Measurements from ENCODE around the gene SLC39A8. TPM values are rescaled to one million over a fixed set of nuclear protein-coding genes. Genes with fewer than 3 reads are reported as not detected.

Gene SLC39A8
- total RNA-seq, 1 experiment from 2014 or later: 13.2 TPM

DNA sequence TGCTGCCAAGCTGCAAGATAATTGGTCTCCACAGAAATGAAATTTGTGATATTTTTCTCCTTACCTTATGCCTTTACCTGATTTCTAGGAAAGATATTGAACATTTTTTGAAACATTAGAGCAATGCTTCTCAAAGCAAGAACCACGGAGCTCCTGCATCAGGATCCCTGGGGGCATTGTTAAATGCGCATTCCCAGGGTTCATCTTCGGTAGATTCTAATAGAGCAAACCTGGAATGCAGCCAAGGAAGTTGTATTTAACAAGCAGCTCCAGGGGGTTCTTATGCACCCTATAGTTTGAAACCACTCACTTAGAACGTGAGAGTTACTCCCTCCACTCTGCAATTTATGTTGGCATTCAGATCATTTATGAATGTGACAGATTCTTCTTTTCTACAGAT lies 126.2 kb downstream of the SLC39A8 start:
- Histone ChIP-seq H3K4me3 (replicated peaks in 1 of 2; ENCODE audit: low read depth in 1 of 2, low read length in 2 of 2) (no peak overlapping the region), H3K36me3 (ENCODE audit: control insufficient read depth in 1 of 2, insufficient read depth in 2 of 2, low read length in 2 of 2) (no peaks in the 10 kb centered on the region), H2AFZ (ENCODE audit: low read depth, low read length, poor library complexity, severe bottlenecking) (no peak overlapping the region), H3K79me2 (ENCODE audit: insufficient read depth, low read length) (no peaks in the 10 kb centered on the region), H3K4me1 (ENCODE audit: control insufficient read depth in 1 of 2, insufficient read depth in 2 of 2, low read length in 2 of 2) (no peaks in the 10 kb centered on the region), H3K9me3 (ENCODE audit: control insufficient read depth in 1 of 2, insufficient read depth in 1 of 2, low read depth in 1 of 2, low read length in 2 of 2) (no peaks in the 10 kb centered on the region), H3K27me3 (ENCODE audit: insufficient read depth, low read length) (no peaks in the 10 kb centered on the region), H3K9ac (ENCODE audit: low read length) (no peak overlapping the region), H4K20me1 (ENCODE audit: insufficient read depth) (no peaks in the 10 kb centered on the region), H3K27ac (ENCODE audit: low read depth, low read length) (no peak overlapping the region), H3K9me2 (ENCODE audit: insufficient read depth) (no peaks in the 10 kb centered on the region), H3K4me2 (ENCODE audit: low read length) (no peak overlapping the region)
- DNase-seq (ENCODE audit: low read depth, low spot score) (no peak), ATAC-seq (no peak)
- POLR2A ChIA-PET: no interaction called here
- intact Hi-C loops (cut with micrococcal nuclease): no loop called here
- BruUV-seq (replicated peaks): no TSS peak
- CTCF ChIA-PET: no interaction called here
- RAD21 ChIA-PET (ENCODE audit: low non-redundant PET in 1 of 2, low total read pairs in 2 of 2, uncharacterized antibody in 2 of 2, unreplicated experiment in 2 of 2): no interaction called here
- TF ChIP-seq ATF3 (IDR thresholded peaks at IDR 0.05) (no peak), CEBPB (IDR thresholded peaks at IDR 0.05; ENCODE audit: low read depth) (no peak), CBX3 (IDR thresholded peaks at IDR 0.05; ENCODE audit: low read depth) (no peak), FOSL1 (IDR thresholded peaks at IDR 0.05; ENCODE audit: low read depth) (no peak), ELF1 (IDR thresholded peaks at IDR 0.05; ENCODE audit: borderline replicate concordance, low read depth) (no peak), SRF (IDR thresholded peaks at IDR 0.05; ENCODE audit: low read depth) (no peak), SP1 (IDR thresholded peaks at IDR 0.05; ENCODE audit: low read depth) (no peak), RAD21 (IDR thresholded peaks at IDR 0.05; ENCODE audit: low read depth) (no peak), EZH2 (IDR thresholded peaks at IDR 0.05) (no peak)
- TF ChIP-seq, protein P1, sequence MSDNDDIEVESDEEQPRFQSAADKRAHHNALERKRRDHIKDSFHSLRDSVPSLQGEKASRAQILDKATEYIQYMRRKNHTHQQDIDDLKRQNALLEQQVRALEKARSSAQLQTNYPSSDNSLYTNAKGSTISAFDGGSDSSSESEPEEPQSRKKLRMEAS (IDR thresholded peaks at IDR 0.05): no peak
- TF ChIP-seq, protein P2, sequence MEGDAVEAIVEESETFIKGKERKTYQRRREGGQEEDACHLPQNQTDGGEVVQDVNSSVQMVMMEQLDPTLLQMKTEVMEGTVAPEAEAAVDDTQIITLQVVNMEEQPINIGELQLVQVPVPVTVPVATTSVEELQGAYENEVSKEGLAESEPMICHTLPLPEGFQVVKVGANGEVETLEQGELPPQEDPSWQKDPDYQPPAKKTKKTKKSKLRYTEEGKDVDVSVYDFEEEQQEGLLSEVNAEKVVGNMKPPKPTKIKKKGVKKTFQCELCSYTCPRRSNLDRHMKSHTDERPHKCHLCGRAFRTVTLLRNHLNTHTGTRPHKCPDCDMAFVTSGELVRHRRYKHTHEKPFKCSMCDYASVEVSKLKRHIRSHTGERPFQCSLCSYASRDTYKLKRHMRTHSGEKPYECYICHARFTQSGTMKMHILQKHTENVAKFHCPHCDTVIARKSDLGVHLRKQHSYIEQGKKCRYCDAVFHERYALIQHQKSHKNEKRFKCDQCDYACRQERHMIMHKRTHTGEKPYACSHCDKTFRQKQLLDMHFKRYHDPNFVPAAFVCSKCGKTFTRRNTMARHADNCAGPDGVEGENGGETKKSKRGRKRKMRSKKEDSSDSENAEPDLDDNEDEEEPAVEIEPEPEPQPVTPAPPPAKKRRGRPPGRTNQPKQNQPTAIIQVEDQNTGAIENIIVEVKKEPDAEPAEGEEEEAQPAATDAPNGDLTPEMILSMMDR (IDR thresholded peaks at IDR 0.05 in 2 of 3, conservative IDR thresholded peaks at IDR 0.05 in 1 of 3; ENCODE audit: borderline replicate concordance in 1 of 3, insufficient read depth in 1 of 3, low read depth in 2 of 3, low read length in 2 of 3): no peak
